ENCODE results near the gene DCTPP1.
A peak's percentile ranks its signal among the peaks of the same experiment; 100 is the strongest.

DCTPP1 gene

DNA sequence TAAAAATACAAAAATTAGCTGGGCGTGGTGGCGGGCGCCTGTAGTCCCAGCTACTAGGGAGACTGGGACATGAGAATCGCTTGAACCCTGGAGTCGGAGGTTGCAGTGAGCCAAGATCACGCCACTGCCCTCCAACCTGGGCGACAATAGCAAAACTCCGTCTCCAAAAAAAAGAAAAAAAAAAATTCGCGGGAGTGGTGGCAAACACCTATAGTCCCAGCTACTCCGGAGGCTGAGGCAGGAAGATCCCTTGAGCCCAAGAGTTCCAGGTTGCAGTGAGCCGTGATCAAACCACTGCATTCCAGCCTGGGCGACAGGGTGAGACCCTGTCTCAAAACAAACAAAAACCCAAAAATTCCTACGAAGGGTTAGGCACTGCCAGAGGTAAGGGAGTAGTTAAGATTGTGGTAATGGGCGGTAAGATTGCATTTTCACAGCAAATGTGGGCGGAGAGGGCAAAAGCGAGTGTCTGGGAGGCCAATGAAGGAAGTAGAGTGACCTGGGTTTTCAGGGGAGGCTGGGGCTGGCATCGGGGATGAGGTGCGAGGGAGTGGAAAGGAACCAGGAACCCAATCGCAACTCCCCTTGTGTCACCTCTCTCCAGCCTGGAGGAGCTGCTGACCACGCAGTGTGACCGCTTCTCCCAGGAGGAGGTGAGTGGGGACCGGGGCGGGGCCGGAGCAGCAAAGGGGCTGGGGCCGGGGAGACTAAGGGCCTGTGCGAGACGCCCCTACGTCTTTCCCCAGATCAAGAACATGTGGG lies 52.6 kb downstream of the DCTPP1 start:
- Histone ChIP-seq H3K9me3 (ENCODE audit: control insufficient read depth, insufficient read depth, low read length) (no peaks in the 10 kb centered on the region), H3K9ac (ENCODE audit: low read depth, low read length) (peak overlapping the region; percentile 96), H3K4me1 (ENCODE audit: insufficient read depth, low read length) (peaks cover 7% of the 10 kb centered on the region), H3K36me3 (ENCODE audit: insufficient read depth, low read length) (no peaks in the 10 kb centered on the region)

DNA sequence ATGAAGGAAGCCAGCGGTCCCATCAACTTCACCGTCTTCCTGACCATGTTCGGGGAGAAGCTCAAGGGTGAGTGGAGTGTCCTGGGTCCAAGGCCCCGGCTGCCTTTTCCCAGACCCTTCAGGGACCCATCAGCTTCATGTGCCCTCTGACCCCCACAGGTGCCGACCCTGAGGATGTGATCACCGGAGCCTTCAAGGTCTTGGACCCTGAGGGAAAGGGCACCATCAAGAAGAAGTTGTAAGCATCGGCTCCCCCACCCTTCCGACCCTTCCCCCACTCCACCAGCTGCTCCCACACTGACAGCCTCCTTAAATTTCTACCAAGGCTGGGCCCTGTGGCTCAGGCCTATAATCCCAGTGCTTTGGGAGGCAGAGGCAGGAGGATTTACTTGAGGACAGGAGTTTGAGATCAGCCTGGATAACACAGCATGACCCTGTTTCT lies 53.3 kb downstream of the DCTPP1 start:
- no peaks in the 10 kb centered on the region for H3K36me3 ChIP-seq (ENCODE audit: insufficient read depth, low read length)
- H3K4me1 ChIP-seq (ENCODE audit: insufficient read depth, low read length), result peaks cover 5% of the 10 kb centered on the region
- no peak overlapping the region for H3K9ac ChIP-seq (ENCODE audit: low read depth, low read length)
- H3K9me3 ChIP-seq (ENCODE audit: control insufficient read depth, insufficient read depth, low read length), result no peaks in the 10 kb centered on the region

DNA sequence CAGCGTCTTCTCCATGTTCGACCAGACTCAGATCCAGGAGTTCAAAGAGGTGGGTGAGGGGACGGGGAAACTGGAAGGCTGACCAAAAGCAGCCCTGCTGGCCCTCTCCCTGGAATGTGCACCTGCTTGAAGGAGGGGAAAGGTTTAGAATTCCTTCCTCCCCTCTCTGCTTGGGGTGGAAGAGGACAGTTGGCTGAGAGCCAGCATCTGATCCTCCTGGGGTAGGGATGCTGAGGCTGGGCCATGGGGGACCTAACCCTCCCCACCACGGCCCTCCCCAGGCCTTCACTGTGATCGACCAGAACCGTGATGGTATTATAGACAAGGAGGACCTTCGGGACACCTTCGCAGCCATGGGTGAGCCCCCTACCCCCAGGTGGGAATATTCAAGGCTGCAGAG lies 54.0 kb downstream of the DCTPP1 start:
- Histone ChIP-seq H3K4me1 (ENCODE audit: insufficient read depth, low read length) (peaks cover 4% of the 10 kb centered on the region; the same call in 1 of the 2 replicates), H3K9ac (ENCODE audit: low read depth, low read length) (no peak overlapping the region), H3K36me3 (ENCODE audit: insufficient read depth, low read length) (no peaks in the 10 kb centered on the region), H3K9me3 (ENCODE audit: control insufficient read depth, insufficient read depth, low read length) (no peaks in the 10 kb centered on the region)

DNA sequence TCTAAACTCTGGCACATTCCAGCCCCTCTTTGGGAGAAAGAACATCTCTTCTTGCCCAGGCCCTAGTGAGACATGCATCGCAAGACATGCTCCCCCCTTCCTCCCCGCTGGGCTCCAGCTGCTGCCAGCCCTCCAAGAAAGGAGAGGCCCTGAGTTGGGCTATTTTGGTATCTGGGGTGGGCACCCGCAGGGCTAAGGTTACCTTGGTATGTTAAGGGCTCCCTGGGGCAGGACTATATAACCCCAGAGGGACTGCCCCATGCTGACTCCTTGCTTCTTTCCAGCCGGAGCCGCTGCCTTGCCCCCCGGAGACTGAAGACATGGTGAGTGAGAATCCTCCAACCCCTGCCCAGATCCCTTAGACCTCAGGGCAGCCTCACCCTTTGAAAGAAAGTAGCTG lies 55.3 kb downstream of the DCTPP1 start, which contains the start of gene MYL11:
Gene MYL11, plus strand, starts transcription at position 265 of the 400 bp plus-strand sequence. Its CDS starts 56 bp downstream, at position 321.
- Histone ChIP-seq H3K9ac (ENCODE audit: low read depth, low read length) (no peak within 1 kb of the TSS), H3K36me3 (ENCODE audit: insufficient read depth, low read length) (no peaks in the 10 kb centered on the region), H3K4me1 (ENCODE audit: insufficient read depth, low read length) (peaks cover 4% of the 10 kb centered on the region; the same call in 1 of the 2 replicates), H3K9me3 (ENCODE audit: control insufficient read depth, insufficient read depth, low read length) (no peaks in the 10 kb centered on the region)

All from ES-I3 (cell line).